VCaP (cell line): ENCODE results near the gene UXS1.

Experiments
- H3K27ac ChIP-seq: fragments of 450-650 bp; 2 replicates; pipeline ENCODE4 v1.5.1; 2017
- CTCF ChIP-seq: fragments of 450-650 bp; conservative IDR thresholded peaks from 2 replicates; pipeline ENCODE4 v1.5.1; 2017; ENCODE audit warnings: mild to moderate bottlenecking, moderate library complexity

Gene UXS1

GRCh38 chr2:106165561-106165960 is 28.5 kb downstream of the UXS1 start:
- no peak for TF ChIP-seq CTCF
- no peak overlapping the region for H3K27ac ChIP-seq

GRCh38 chr2:106165029-106165428 is 29.1 kb downstream of the UXS1 start:
- TF ChIP-seq CTCF: no peak
- no peak overlapping the region for H3K27ac ChIP-seq

- H3K27ac ChIP-seq: no peak overlapping the region
- no peak for TF ChIP-seq CTCF
These were observed 30.1 kb downstream of the UXS1 start for GRCh38 chr2:106163948-106164545.

- no peak for TF ChIP-seq CTCF
- no peak overlapping the region for H3K27ac ChIP-seq
These were observed 31.9 kb downstream of the UXS1 start for GRCh38 chr2:106161938-106162820.

GRCh38 chr2:106161341-106161740 is 32.8 kb downstream of the UXS1 start:
- no peak overlapping the region for H3K27ac ChIP-seq
- no peak for TF ChIP-seq CTCF

GRCh38 chr2:106160786-106161261 is 33.3 kb downstream of the UXS1 start:
- TF ChIP-seq CTCF: no peak
- H3K27ac ChIP-seq: no peak overlapping the region

- H3K27ac ChIP-seq: no peak overlapping the region
- TF ChIP-seq CTCF: no peak
These were observed 34.0 kb downstream of the UXS1 start for GRCh38 chr2:106159866-106160785.
